HG03442 (cell line): ENCODE results near the gene MTRF1.

Source experiments
- ATAC-seq: cut with Tn5 transposase; IDR thresholded peaks from one replicate; pipeline ENCODE4 v1.9.1; 2021; ENCODE audit warnings: mild to moderate bottlenecking, moderate library complexity; ENCODE audit not compliant: unreplicated experiment

The MTRF1 gene

DNA sequence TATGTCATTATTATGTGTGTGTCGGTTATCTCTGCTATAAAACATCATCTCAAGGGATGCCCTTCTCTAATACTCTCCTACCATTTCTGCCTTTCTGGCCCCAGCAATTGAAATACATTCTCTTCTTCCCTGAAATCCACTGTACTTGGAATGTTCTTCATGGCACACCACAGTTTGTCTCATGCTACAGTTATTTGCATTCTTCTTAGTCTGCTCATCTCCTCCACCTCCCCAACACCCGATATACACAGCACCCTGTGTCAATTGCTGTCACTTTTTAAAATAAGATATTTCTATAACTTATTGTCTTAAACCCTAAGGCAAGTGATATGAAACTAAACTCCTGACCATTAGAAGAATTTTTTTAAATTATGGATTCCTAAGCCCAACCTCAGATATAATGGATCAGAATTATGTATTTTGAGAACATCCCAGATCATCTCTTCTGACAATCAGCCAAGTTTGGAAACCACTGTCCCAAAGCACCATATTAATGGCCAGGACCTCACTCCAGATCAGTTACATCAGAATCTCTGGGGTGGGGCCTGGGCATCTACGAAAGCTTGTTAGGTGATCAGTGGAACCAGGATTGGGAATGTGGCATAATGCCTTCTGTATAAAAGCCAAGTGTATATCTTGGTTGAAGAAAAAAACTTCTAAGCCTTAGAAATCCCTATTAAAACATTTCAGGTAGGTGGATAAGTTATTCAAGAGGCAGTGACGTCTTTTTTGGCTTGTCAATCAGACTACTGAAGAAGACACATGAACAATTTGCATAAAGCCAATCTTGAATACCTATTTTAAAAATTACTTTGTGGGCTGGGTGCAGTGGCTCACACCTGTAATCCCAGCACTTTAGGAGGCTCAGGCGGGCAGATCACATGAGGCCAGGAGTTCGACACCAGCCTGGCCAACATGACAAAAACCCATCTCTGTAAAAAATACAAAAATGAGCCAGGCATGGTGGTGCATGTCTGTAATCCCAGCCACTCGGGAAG is 39.0 kb downstream of the MTRF1 start:
- no peak for ATAC-seq

DNA sequence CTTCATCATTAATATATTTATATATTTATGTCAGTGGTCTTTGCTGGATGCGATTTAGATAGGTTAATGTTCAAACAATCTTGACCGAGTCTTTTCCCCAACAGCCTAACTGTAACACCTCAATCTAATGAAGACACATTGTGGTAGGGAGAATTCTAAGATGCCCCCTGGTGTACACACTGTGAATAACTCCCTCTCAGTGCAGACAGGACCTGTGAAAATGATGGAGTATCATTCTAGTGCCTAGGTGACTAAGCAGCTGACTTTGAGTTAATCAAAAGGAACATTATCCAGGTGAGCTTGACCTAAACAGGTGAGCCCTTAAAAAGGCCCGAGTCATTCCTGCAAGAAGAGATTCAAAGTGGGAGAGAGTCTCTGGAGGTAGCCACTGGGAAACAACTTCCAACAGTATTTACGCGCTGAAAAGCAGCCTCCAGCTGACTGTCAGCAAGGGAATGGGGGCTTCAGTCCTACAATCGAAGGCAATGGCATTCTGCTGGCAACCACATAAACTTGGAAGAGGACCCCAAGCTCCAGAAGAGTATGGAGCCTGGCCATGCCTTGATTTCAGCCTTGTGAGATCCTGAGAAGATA is 41.0 kb downstream of the MTRF1 start:
- no peak for ATAC-seq

DNA sequence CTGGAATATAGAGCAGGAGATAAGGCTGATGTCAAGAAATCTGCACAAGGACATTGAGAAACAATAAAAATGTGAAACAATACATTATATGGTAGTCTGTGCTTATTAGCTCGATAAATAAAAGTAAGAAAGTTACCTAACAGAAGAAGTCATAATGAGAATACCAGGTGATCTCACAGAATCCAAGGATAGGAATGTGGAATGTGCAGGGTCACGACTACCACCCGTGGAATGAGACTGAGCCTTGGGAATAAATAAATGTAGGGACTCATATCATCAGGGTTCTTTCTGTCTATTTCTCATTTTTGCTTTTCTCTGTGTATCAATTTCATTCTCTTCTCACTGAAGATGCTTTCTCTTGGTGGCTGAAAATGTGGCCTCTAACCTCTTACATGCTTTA is 43.0 kb downstream of the MTRF1 start:
- ATAC-seq: no peak

DNA sequence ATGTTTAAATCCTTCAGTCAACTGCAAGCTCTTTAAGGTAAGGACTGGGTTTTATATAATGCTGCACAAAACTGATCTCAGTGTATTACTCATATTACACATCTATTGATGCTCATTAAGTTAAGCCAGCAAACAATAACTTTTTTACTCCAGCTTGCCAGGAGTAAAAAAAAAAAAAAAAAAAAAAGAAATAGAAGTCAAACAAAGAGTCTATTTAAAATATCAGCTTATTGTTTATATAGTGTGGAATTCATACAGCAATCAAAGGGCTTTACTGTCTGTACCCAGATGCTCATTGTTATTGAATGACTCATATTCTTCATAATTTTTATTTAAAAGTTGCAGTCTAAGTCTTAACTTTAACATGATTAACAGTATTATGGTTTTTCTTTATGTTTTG is 47.2 kb downstream of the MTRF1 start:
- ATAC-seq: no peak

DNA sequence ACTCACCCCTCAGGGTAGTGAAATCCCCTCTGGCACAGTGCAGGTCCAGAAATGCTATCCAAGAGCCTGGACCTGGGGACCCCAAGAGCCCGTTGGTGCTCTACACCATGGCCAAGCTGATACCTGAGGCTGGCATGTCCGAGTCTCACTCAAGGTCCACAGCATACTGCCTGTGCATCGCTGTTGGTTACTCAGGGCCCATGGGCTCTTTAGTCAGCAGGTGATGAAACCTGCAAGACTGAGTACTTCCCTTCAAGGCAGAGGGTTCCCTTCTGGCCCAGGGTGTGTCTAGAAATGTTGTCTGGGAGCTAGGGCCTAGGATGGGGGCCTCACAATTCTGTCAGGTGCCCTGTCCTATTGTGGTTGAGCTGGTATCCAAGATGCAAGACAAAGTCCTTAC is 49.5 kb downstream of the MTRF1 start:
- ATAC-seq: no peak

DNA sequence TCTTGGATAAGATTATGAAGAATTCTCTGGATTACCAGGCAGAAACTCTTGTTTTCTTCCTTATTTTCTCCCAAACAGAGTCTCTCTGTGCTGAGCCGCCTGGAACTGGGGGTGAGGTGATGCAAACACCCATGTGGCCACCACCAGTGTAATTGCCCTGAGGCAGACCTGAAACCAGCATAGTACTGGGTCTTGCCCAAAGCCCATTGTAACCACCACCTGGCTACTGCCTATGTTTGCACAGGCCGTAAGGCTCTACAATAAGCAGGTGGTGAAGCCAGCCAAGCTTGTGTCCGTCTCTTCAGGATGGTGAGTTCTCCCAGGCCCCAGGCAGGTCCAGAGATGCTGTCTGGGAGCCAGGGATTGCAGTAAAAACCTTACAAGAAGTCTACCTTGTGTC is 50.1 kb downstream of the MTRF1 start:
- no peak for ATAC-seq

DNA sequence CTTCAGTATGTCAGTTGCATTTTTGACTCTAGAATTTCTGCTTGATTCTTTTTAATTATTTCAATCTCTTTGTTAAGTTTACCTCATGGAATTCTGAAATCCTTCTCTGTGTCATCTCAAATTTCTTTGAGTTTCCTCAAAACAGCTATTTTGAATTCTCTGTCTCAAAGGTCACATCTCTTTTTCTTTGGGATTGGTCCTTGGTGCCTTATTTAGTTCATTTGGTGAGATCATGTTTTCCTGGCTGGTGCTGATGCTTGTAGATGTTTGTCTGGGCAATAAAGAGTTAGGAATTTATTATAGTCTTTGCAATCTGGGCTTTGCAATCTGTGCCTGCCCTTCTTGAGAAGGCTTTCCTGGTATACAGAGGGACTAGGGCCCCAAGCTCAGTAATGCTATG is 50.5 kb downstream of the MTRF1 start:
- ATAC-seq: no peak

DNA sequence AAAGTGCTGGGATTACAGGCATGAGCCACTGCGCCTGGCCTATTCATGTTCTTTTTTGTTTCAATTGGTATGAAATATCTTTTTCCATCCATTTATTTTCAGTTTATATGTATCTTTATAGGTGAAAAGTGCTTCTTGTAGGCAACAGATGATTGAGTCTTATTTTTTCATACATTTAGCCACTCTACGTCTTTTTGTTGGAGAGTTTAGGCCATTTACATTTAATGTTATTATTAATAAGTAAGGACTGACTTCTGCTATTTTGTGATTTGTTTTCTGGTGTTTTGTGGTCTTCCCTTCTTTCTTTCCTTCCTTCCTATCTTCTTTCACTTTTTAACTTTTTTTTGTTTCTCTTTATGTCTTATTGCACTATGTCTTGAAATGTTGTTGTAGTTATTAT is 52.3 kb downstream of the MTRF1 start:
- no peak for ATAC-seq

DNA sequence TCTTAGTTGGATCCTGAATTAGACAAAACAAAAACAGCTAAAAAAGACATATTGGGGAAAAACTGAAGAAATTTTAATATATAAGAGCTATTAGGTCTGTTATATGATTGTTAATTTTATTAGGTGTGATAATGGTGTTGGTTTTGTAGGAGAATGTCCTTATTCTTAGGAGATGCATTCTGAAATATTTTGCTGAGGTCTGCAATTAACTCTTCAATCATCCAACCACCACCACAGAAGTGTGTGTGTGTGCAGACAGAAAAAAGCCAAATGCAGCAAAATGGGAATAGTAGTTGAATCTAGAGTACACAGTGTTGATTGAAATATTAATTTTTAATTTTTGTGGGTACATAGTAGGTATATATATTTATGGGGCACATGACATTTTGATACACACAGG is 56.9 kb downstream of the MTRF1 start:
- ATAC-seq: no peak

DNA sequence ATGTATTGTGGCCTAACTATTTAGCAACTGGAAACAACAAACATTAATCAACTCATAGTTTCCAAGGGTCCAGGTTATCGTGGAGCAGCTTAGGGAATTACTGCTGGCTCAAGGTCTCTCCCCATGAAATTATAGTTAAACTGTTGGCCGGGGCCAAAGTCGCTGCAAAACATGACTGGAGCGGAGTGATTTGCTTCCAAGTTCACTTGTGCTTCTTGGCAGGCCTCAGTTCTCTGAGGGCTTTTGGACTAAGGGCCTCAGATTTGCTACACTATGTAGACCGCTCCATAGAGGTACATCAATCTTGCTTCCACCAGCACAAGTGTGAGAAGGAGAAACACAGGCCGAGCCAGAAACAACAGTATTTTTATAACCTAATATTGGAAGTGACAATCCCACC is 59.6 kb downstream of the MTRF1 start:
- no peak for ATAC-seq

DNA sequence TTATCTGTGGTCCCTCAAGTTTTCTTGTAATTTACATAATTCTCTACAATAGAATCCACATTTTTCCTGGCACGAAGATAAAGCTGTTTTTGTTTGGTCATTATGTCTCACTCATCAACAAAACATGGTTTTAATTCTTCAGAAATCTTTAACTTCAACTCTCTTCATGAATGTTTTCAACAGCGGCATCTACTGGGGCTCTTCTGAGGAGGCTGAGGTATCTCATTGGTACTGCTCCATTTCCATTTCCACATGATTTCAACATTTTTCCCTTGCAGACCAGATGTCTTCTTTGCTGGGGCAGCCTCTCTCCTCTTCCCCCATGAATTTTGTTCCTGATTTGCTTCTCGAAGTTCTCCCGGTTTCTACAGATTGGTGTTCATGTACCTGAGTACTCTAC is 63.2 kb downstream of the MTRF1 start:
- no peak for ATAC-seq

DNA sequence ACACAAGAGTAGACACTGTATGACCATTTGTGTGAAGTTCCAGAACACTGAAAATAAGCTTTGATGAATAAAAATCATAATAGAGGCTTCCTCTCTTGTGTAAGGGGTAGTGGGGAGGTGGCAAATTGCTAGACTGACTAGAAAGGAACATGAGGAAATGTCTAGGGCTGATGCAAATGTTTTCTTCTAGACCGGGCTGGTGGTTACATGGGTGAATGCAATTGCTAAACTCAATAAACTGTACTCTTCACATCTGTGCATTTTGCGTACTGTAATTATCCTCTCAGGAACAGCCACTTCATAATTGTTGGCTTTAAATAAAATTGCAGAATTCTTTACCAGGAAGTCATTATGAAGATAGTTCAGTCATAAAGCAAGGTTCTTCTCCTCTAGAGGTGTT is 63.9 kb downstream of the MTRF1 start:
- ATAC-seq: peak; percentile 65

DNA sequence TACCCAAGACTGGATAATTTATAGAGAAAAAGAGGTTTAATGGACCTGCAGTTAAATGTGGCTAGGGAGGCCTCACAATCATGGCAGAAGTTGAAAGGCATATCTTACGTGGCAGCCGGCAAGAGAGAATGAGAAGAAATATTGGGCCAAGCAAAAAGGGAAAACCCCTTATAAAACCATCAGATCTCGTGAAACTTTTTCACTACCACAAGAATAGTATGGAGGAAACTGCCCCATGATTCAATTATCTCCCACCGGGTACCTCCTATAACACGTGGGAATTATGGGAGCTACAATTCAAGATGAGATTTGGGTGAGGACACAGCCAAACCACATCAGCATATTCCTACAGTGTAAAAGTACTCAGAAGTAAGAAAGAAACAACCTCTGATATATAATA is 64.3 kb downstream of the MTRF1 start:
- no peak for ATAC-seq

DNA sequence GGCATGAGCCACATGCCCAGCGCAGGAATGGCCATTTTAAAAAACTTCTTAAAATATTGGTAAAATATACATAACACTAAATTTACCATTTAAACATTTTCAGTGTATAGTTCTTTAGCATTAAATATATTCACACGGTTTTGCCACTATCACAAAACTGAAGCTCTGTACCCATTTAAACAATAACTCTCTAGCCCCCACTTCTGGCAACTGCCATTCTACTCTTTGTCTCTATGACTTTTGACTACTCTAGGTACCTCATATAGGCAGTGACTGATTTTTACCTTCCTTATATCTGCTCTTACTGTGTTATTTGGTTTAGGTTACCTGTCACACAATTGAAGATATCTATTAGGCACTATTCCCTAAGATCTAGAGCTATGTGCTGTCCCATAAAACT is 66.8 kb downstream of the MTRF1 start:
- ATAC-seq: no peak

DNA sequence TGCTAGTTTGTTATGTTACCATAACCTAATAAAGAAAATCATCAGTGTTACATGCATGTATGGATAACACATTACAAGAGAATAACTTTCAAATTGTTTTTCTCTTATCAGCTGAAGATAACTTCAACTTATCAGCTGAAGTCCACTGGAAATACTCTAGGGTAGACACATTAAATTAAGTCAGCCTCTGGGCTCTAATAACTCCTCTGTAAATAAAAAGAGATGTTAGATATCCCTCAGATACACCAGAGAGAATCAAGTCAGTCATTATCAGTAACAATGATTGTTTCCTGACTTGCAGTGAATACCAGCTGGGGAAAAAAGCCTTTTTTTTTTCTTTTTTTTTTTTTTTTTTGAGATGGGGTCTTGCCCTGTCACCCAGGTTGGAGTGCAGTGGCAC is 67.4 kb downstream of the MTRF1 start:
- no peak for ATAC-seq

DNA sequence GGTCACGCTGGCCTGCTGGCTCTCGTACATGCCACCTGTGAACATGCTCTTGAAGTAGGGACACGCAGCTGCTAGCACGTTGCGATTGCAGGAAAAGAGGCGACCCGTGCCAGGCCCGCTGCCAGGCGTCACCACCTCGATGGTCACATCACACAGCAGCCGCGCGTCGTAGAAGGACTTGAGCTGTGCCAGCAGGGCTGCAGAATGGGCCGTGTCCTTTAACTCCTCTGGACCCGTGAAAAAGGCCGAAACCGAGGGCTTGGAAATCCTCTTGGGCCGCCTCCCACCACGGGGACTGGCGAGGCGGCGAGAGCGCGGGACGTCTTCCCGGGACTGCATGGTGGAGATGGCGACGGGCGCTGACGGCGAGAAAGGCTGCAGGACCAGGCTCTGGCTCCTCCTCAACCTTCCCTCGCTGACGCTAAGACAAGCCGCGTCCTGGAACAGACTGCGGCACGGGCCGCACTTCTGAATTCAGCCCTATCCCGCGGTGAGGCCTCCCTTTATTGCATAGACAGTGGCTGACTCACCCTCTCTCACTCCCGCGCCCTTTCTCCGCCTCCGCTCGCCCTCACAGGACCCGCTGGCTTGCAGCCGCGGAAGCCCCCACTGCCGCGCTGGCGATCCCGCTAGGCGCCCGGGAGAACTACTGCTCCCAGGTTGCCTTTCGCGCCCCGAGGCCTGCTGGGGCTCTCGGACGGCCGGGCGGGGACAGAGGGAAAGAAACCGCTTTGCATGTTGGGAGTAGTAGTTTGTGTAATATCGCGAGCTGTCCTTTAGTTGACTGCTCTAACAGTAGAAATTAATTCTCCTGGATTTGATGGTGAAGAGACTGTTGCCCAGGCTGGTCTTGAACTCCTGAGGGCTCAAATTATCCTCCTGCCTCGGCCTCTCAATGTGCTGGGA is 69.2 kb downstream of the MTRF1 start, which contains the start of gene KBTBD7:
KBTBD7 (minus strand) TSS at position 651 of the 906 bp plus-strand sequence; CDS start at position 339, 312 bp downstream.
- peak; percentile 93 for ATAC-seq

DNA sequence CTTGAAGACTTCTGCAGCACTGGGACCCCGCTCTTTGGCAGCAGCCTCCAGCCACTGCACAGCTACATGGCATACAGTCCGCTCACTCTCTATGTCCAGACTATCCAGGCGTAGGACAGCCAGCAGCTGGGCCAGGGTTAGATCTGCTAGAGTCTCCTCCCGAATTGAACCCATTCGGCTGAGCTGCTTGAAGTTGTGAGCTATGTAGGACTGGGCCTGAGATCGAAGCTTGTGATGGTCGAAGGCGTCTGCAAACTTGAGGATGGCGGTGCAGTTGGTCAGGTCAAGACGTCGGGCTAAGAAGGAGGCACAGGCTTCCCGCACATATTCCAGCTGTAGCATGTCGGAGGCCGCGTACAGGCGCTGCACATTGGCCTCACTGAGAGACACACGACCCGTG is 69.9 kb downstream of the MTRF1 start:
- no peak for ATAC-seq

DNA sequence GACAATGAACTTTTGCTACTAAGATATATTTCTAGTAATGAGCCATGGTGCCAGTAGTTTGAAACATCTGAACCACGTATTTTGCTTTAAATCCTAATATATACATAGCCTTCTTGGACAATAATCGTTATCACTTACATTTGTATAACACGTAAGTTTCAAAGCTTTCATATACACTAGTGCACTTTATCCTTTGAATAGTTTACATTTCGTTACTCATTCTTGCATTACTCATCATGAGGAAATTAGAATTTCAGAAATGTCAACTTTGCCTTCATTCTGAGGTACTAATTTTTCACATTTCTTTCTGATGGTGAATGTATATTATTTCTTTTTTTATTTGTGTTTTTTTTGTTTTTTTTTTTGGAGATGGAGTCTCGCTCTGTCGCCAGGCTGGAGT is 74.8 kb downstream of the MTRF1 start:
- no peak for ATAC-seq

DNA sequence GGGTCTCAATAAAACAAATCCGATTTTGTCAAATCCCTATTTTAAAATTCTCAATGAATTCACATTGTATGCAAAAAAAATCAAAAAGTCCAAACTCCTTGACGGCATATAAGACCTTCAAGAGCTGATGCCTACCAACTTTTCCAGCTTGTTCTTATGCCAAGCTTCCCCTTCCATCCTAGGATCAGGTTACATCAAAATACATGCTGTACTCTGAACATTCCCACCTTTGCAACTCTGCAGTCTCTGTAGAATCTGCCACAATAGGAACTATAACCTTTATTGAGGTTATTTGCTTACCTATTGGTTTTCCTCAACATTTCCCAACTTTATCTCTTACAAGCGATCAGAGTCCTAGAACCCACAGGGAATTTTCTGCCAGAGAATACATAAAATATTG is 76.9 kb downstream of the MTRF1 start:
- no peak for ATAC-seq

DNA sequence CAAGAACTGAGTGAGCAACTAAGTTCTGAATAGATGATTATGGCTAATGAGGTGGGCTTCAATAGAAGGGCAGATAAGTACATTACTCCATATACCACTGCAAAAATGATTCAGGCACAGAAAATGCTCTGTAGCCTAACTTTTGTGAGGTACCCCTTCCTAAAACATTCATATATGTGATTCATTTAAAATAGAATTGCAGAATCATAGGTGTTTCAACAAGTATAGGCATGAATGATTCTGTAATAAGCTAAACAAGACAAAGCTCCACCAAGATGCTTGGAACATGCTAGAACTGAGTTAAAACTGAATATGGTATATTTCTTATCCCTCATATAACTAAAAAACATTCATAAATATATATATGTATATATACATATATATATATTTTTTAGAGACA is 81.1 kb downstream of the MTRF1 start:
- ATAC-seq: no peak

DNA sequence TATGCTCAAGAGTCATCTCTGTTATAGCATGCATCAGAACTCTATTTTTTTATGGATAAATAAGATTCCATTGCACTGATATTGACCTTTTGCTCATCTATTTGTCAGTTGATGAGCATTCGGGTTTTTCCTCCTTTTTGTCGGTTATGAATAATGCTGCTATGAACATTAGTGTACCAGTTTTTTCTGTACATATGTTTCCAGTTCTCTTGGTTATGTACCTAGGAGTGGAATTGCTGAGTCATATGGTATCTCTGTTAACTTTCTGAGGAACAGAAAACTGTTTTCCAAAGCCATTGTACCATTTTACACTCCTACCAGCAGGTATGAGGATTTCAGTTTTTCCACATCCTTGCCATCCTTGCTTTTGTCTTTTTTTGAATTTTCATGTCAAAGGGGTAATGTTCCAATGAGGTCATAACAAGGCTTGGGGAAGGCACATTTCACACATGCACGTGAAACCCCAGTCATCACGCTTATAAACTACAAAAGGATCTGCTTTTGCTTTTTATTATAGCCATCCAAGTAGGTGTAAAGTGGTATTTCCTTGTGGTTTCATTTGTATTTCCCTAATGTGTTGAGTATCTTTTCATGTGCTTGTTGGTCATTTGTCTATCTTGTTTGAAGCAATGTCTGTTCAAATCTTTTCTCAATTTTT is 83.7 kb downstream of the MTRF1 start:
- no peak for ATAC-seq
